Measurements from ENCODE around the gene PIM2. TPM values are rescaled to one million over a fixed set of nuclear protein-coding genes. Genes with fewer than 3 reads are reported as not detected.

PIM2 gene
- total and polyA plus RNA-seq, 2 of the 13 experiments (the other 11 are each of a cell fraction or from before 2014, with no cell fraction given): 14.4 to 15.8 TPM

DNA sequence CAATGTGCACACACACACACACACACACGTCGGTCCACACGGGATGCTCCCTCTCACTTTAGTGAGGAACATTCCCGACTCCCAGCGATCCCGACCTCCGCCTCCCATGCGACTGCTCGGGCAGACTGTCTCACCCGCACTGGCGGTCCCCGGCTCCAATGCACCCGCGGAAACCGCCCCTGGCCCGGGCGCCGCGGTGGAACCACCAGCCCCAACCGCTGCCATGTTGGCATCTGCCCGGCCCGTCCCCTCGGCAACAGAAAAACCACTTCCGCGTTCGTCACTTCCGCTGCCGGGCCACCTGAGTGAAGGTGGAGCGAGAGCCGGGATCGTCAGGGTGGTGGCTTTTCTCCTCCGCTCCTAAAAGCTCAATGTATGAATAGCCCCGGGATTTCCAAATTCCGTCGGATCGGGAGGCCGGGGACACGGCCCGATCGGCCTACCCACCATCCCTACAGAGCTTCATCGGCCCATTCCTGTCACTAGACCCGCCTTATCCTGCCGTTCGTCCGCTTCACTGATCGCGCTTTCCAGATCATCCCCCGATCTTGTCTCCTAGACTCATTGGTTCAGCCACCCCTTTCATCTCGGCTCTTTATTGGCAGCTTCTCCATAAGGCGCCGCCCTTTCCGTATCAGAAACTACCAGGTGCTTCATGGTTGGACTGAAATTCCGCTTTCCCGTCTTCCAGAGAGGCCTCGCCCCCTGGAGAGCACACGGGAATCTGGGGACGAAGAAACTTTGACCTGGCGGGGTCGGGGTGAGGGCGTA lies 7.2 kb downstream of the PIM2 start, which contains the start of gene SLC35A2 (continued):
- TF ChIP-seq SRSF4 (IDR thresholded peaks at IDR 0.05; ENCODE audit: low read depth, low read length, poor library complexity, severe bottlenecking) (no peak), NR2C2 (CRISPR knock-in tag; IDR thresholded peaks at IDR 0.05; ENCODE audit: borderline replicate concordance) (peak; percentile 95), MED1 (CRISPR knock-in tag; IDR thresholded peaks at IDR 0.05) (0 out of 2 replicates have a peak, but pooled peaks have one; percentile 25), NFE2L2 (IDR thresholded peaks at IDR 0.05; ENCODE audit: low read length) (no peak), LCORL (IDR thresholded peaks at IDR 0.05) (no peak), LCORL (CRISPR knock-in tag; IDR thresholded peaks at IDR 0.05) (no peak), POLR2AphosphoS5 (IDR thresholded peaks at IDR 0.05; ENCODE audit: low read depth, low read length) (peak; percentile 39; the same call in 1 of the 2 replicates), HOXA7 (CRISPR knock-in tag; IDR thresholded peaks at IDR 0.05) (no peak), ZNF569 (CRISPR knock-in tag; IDR thresholded peaks at IDR 0.05; ENCODE audit: borderline replicate concordance) (no peak), BRD4 (CRISPR knock-in tag; IDR thresholded peaks at IDR 0.05) (0 out of 2 replicates have a peak, but pooled peaks have one; percentile 36), ELF1 (CRISPR knock-in tag; IDR thresholded peaks at IDR 0.05) (peak; percentile 94), ZNF501 (CRISPR knock-in tag; IDR thresholded peaks at IDR 0.05) (peak; percentile 47; the same call in 1 of the 2 replicates), AGO2 (optimal IDR thresholded peaks at IDR 0.05; ENCODE audit: low read depth, low read length) (peak; percentile 70), CEBPG (CRISPR knock-in tag; IDR thresholded peaks at IDR 0.05) (no peak), ATAD3A (CRISPR knock-in tag; IDR thresholded peaks at IDR 0.05) (no peak), KDM2A (CRISPR knock-in tag; IDR thresholded peaks at IDR 0.05; ENCODE audit: borderline replicate concordance, low read depth) (peak; percentile 72; the same call in 1 of the 2 replicates), ZFX (CRISPR knock-in tag; IDR thresholded peaks at IDR 0.05; ENCODE audit: low read depth) (0 out of 2 replicates have a peak, but pooled peaks have one; percentile 22), NFATC3 (CRISPR knock-in tag; IDR thresholded peaks at IDR 0.05) (0 out of 2 replicates have a peak, but pooled peaks have one; percentile 39), ZNF350 (CRISPR knock-in tag; IDR thresholded peaks at IDR 0.05; ENCODE audit: borderline replicate concordance, low read depth) (peak; percentile 72; the same call in 1 of the 2 replicates), KAT8 (CRISPR knock-in tag; IDR thresholded peaks at IDR 0.05) (peak; percentile 74), HES4 (CRISPR knock-in tag; IDR thresholded peaks at IDR 0.05; ENCODE audit: borderline replicate concordance) (no peak), GABPA (IDR thresholded peaks at IDR 0.05; ENCODE audit: low read depth, low read length) (no peak), GABPA (CRISPR knock-in tag; IDR thresholded peaks at IDR 0.05; ENCODE audit: low read depth) (peak; percentile 93)
- TF ChIP-seq, protein P1, sequence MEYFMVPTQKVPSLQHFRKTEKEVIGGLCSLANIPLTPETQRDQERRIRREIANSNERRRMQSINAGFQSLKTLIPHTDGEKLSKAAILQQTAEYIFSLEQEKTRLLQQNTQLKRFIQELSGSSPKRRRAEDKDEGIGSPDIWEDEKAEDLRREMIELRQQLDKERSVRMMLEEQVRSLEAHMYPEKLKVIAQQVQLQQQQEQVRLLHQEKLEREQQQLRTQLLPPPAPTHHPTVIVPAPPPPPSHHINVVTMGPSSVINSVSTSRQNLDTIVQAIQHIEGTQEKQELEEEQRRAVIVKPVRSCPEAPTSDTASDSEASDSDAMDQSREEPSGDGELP (IDR thresholded peaks at IDR 0.05; ENCODE audit: borderline replicate concordance, low read depth): peak; percentile 31; the same call in 1 of the 2 replicates
- TF ChIP-seq, protein P2, sequence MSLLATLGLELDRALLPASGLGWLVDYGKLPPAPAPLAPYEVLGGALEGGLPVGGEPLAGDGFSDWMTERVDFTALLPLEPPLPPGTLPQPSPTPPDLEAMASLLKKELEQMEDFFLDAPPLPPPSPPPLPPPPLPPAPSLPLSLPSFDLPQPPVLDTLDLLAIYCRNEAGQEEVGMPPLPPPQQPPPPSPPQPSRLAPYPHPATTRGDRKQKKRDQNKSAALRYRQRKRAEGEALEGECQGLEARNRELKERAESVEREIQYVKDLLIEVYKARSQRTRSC (CRISPR knock-in tag; IDR thresholded peaks at IDR 0.05; ENCODE audit: low read depth): no peak
- TF ChIP-seq, protein P3, sequence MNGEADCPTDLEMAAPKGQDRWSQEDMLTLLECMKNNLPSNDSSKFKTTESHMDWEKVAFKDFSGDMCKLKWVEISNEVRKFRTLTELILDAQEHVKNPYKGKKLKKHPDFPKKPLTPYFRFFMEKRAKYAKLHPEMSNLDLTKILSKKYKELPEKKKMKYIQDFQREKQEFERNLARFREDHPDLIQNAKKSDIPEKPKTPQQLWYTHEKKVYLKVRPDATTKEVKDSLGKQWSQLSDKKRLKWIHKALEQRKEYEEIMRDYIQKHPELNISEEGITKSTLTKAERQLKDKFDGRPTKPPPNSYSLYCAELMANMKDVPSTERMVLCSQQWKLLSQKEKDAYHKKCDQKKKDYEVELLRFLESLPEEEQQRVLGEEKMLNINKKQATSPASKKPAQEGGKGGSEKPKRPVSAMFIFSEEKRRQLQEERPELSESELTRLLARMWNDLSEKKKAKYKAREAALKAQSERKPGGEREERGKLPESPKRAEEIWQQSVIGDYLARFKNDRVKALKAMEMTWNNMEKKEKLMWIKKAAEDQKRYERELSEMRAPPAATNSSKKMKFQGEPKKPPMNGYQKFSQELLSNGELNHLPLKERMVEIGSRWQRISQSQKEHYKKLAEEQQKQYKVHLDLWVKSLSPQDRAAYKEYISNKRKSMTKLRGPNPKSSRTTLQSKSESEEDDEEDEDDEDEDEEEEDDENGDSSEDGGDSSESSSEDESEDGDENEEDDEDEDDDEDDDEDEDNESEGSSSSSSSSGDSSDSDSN (CRISPR knock-in tag; IDR thresholded peaks at IDR 0.05): peak; percentile 52; the same call in 1 of the 2 replicates
- TF ChIP-seq, protein P4, sequence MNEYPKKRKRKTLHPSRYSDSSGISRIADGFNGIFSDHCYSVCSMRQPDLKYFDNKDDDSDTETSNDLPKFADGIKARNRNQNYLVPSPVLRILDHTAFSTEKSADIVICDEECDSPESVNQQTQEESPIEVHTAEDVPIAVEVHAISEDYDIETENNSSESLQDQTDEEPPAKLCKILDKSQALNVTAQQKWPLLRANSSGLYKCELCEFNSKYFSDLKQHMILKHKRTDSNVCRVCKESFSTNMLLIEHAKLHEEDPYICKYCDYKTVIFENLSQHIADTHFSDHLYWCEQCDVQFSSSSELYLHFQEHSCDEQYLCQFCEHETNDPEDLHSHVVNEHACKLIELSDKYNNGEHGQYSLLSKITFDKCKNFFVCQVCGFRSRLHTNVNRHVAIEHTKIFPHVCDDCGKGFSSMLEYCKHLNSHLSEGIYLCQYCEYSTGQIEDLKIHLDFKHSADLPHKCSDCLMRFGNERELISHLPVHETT (CRISPR knock-in tag; conservative IDR thresholded peaks at IDR 0.05): no peak

All from HepG2 (cell line).